OCI-LY1 (cell line): ENCODE results near the gene PDE9A.
A peak's percentile ranks its signal among the peaks of the same experiment; 100 is the strongest.
"Not testable (repeated sequence)": the region's sequence is repeated elsewhere in the genome, so short reads cannot be mapped to it uniquely, and the experiment has no call there.

ENCODE experiments used
- H2AFZ ChIP-seq: fragments of 200-600 bp; sonication (generic), shearing (Covaris generic); 2 replicates; pipeline ENCODE4 v1.6.0; 2014; ENCODE audit warnings: antibody characterized with exemption, mild to moderate bottlenecking, low read length
- H3F3A ChIP-seq: fragments of 200-600 bp; sonication (generic), shearing (Covaris generic); 2 replicates; pipeline ENCODE4 v1.6.0; 2014; ENCODE audit warnings: mild to moderate bottlenecking, antibody characterized with exemption, low read length, moderate library complexity; ENCODE audit not compliant: insufficient read depth
- H3K27ac ChIP-seq: fragments of 200-600 bp; sonication (generic); 2 replicates; pipeline ENCODE4 v1.5.1; 2014; ENCODE audit warnings: low read length, mixed run types, mild to moderate bottlenecking, low read depth; ENCODE audit not compliant: poor library complexity, severe bottlenecking
- H3K27me3 ChIP-seq: fragments of 200-600 bp; sonication (generic); 2 replicates; pipeline ENCODE4 v1.6.0; 2014; ENCODE audit warnings: antibody characterized with exemption, mild to moderate bottlenecking, low read length, moderate library complexity; ENCODE audit not compliant: insufficient read depth
- H3K36me3 ChIP-seq: fragments of 200-600 bp; sonication (generic); 2 replicates; pipeline ENCODE4 v1.6.1; 2014; ENCODE audit warnings: mild to moderate bottlenecking, antibody characterized with exemption, low read length, moderate library complexity, mixed read lengths; ENCODE audit not compliant: insufficient read depth
- H3K4me1 ChIP-seq: fragments of 200-600 bp; sonication (generic); 2 replicates; pipeline ENCODE4 v1.5.1; 2014; ENCODE audit warnings: mild to moderate bottlenecking, low read length, moderate library complexity; ENCODE audit not compliant: insufficient read depth, severe bottlenecking
- H3K4me2 ChIP-seq: fragments of 200-600 bp; sonication (generic), shearing (Covaris generic); 2 replicates; pipeline ENCODE4 v1.6.1; 2014; ENCODE audit warnings: low read length
- H3K4me3 ChIP-seq: fragments of 200-600 bp; sonication (generic); 2 replicates; pipeline ENCODE4 v1.5.1; 2014; ENCODE audit warnings: low read length, low read depth, mild to moderate bottlenecking, mixed read lengths; ENCODE audit not compliant: poor library complexity, severe bottlenecking
- H3K79me2 ChIP-seq: fragments of 200-600 bp; shearing (Covaris generic); 2 replicates; pipeline ENCODE4 v1.6.1; 2016; ENCODE audit warnings: mixed run types, low read length, mixed read lengths; ENCODE audit not compliant: insufficient read depth
- H3K9ac ChIP-seq: fragments of 200-600 bp; sonication (generic), shearing (Covaris generic); 2 replicates; pipeline ENCODE4 v1.6.1; 2014; ENCODE audit warnings: mild to moderate bottlenecking, low read length, mixed read lengths
- H3K9me2 ChIP-seq: fragments of 200-600 bp; sonication (generic), shearing (Covaris generic); 2 replicates; pipeline ENCODE4 v1.6.1; 2014; ENCODE audit warnings: low read depth, mild to moderate bottlenecking, low read length, mixed read lengths
- H3K9me3 ChIP-seq: fragments of 200-600 bp; shearing (Covaris generic); 2 replicates; pipeline ENCODE4 v1.6.1; 2014; ENCODE audit warnings: low read length, mixed read lengths
- H4K20me1 ChIP-seq: fragments of 200-600 bp; sonication (generic), shearing (Covaris generic); 2 replicates; pipeline ENCODE4 v1.6.0; 2016; ENCODE audit warnings: mild to moderate bottlenecking, low read length; ENCODE audit not compliant: insufficient read depth
- CTCF ChIP-seq: fragments of 200-600 bp; sonication (generic), shearing (Covaris generic); IDR thresholded peaks from 2 replicates; pipeline ENCODE4 v1.5.1; 2017; ENCODE audit warnings: mild to moderate bottlenecking, antibody characterized with exemption, low read length, moderate library complexity, mixed read lengths
- EZH2 ChIP-seq: fragments of 200-600 bp; sonication (generic), shearing (Covaris generic); IDR thresholded peaks from 2 replicates; pipeline ENCODE4 v1.8.0; 2017; ENCODE audit warnings: borderline replicate concordance, mixed run types, mild to moderate bottlenecking, antibody characterized with exemption, low read length, moderate library complexity, mixed read lengths

Gene PDE9A

GRCh38 chr21:42811960-42812359 is 158.5 kb downstream of the PDE9A start:
- no peak for TF ChIP-seq CTCF
- no peak for TF ChIP-seq EZH2

GRCh38 chr21:42812528-42813241 is 159.3 kb downstream of the PDE9A start:
- not testable (repeated sequence) for H3K9me3 ChIP-seq, H3K4me2 ChIP-seq

More at GRCh38 chr21:42811960-42812359, 158.5 kb downstream of the PDE9A start:
- peaks cover 8% of the 10 kb centered on the region; the same call in 1 of the 2 replicates for H3K9me3 ChIP-seq
- no peak overlapping the region for H2AFZ ChIP-seq
- H3K9me2 ChIP-seq: no peaks in the 10 kb centered on the region
- H3K4me2 ChIP-seq: no peak overlapping the region
- peaks cover 8% of the 10 kb centered on the region; the same call in 1 of the 2 replicates for H3K27me3 ChIP-seq
- H3K27ac ChIP-seq: no peak overlapping the region
- H3K9ac ChIP-seq: no peak overlapping the region
- H3K79me2 ChIP-seq: no peaks in the 10 kb centered on the region
- H3K4me3 ChIP-seq: no peak overlapping the region
- H4K20me1 ChIP-seq: no peaks in the 10 kb centered on the region
- H3K36me3 ChIP-seq: no peaks in the 10 kb centered on the region
- H3K4me1 ChIP-seq: no peaks in the 10 kb centered on the region
- no peaks in the 10 kb centered on the region for H3F3A ChIP-seq

GRCh38 chr21:42815217-42815616 is 161.8 kb downstream of the PDE9A start:
- H3F3A ChIP-seq: no peaks in the 10 kb centered on the region
- no peak overlapping the region for H3K9ac ChIP-seq
- H3K9me3 ChIP-seq: peaks cover 8% of the 10 kb centered on the region; the same call in 1 of the 2 replicates
- no peak for TF ChIP-seq CTCF
- no peak for TF ChIP-seq EZH2
- H4K20me1 ChIP-seq: no peaks in the 10 kb centered on the region
- no peaks in the 10 kb centered on the region for H3K79me2 ChIP-seq
- no peaks in the 10 kb centered on the region for H3K4me1 ChIP-seq
- H3K27ac ChIP-seq: no peak overlapping the region
- H3K4me2 ChIP-seq: no peak overlapping the region
- peaks cover 8% of the 10 kb centered on the region; the same call in 1 of the 2 replicates for H3K27me3 ChIP-seq
- H3K9me2 ChIP-seq: no peaks in the 10 kb centered on the region
- H2AFZ ChIP-seq: no peak overlapping the region
- no peak overlapping the region for H3K4me3 ChIP-seq
- H3K36me3 ChIP-seq: no peaks in the 10 kb centered on the region

More at GRCh38 chr21:42812528-42813241, 159.3 kb downstream of the PDE9A start:
- H3K4me3 ChIP-seq, H3K27me3 ChIP-seq, H4K20me1 ChIP-seq, H3F3A ChIP-seq, H3K36me3 ChIP-seq, H2AFZ ChIP-seq, H3K79me2 ChIP-seq, H3K27ac ChIP-seq, H3K4me1 ChIP-seq, H3K9ac ChIP-seq, H3K9me2 ChIP-seq: not testable (repeated sequence)

GRCh38 chr21:42818328-42818749 is 164.9 kb downstream of the PDE9A start:
- H3K9ac ChIP-seq: no peak overlapping the region
- no peaks in the 10 kb centered on the region for H3K4me1 ChIP-seq
- no peaks in the 10 kb centered on the region for H3K79me2 ChIP-seq
- H4K20me1 ChIP-seq: no peaks in the 10 kb centered on the region
- H3K4me3 ChIP-seq: no peak overlapping the region
- H3F3A ChIP-seq: no peaks in the 10 kb centered on the region
- H2AFZ ChIP-seq: no peak overlapping the region
- H3K27me3 ChIP-seq: no peaks in the 10 kb centered on the region
- H3K4me2 ChIP-seq: no peak overlapping the region
- no peaks in the 10 kb centered on the region for H3K36me3 ChIP-seq
- TF ChIP-seq EZH2 (no peak), CTCF (peak; percentile 91)
- no peaks in the 10 kb centered on the region for H3K9me2 ChIP-seq
- no peak overlapping the region for H3K27ac ChIP-seq
- peaks cover 8% of the 10 kb centered on the region; the same call in 1 of the 2 replicates for H3K9me3 ChIP-seq
